Neural crest cell (in vitro differentiated cells): Measurements from ENCODE around the gene ADIPOR2. TPM values are rescaled to one million over a fixed set of nuclear protein-coding genes. Genes with fewer than 3 reads are reported as not detected.

Source experiments
- DNase-seq: peaks from one replicate; pipeline ENCODE4 v3.0.0; 2021; ENCODE audit warnings: low read depth, mixed read lengths, low spot score
- H3K27ac Mint-ChIP-seq: one replicate; pipeline ENCODE4 v1.8.0; 2021; ENCODE audit warnings: mild to moderate bottlenecking, mixed read lengths; ENCODE audit not compliant: unreplicated experiment
- H3K27me3 Mint-ChIP-seq: 2 replicates; pipeline ENCODE4 v1.8.0; 2021; ENCODE audit warnings: low read depth, mild to moderate bottlenecking, mixed read lengths
- H3K36me3 Mint-ChIP-seq: 2 replicates; pipeline ENCODE4 v1.8.0; 2021; ENCODE audit warnings: low read depth, mild to moderate bottlenecking, mixed read lengths
- H3K4me1 Mint-ChIP-seq: 2 replicates; pipeline ENCODE4 v1.8.0; 2021; ENCODE audit warnings: mixed read lengths
- H3K4me3 Mint-ChIP-seq: one replicate; pipeline ENCODE4 v1.8.0; 2021; ENCODE audit warnings: mild to moderate bottlenecking, mixed read lengths
- H3K9me3 Mint-ChIP-seq: 2 replicates; pipeline ENCODE4 v1.8.0; 2021; ENCODE audit warnings: mixed read lengths
- CTCF ChIP-seq: fragments of 200-600 bp; sonication (generic); conservative IDR thresholded peaks from 2 replicates; pipeline ENCODE4 v1.5.0; 2021; ENCODE audit warnings: antibody characterized with exemption, mild to moderate bottlenecking
- total RNA-seq: library from RNA; stranded (reverse); gene quantifications from 2 replicates; pipeline ENCODE4 v1.2.1, GENCODE V29; 2021

The ADIPOR2 gene
- total RNA-seq, 1 donor from 2014 or later = 59.4 TPM

- H3K9me3 Mint-ChIP-seq = no peaks in the 10 kb centered on the region
- no peak overlapping the region for H3K4me3 Mint-ChIP-seq
- H3K27ac Mint-ChIP-seq = no peak overlapping the region
- H3K4me1 Mint-ChIP-seq = peaks cover 12% of the 10 kb centered on the region
- DNase-seq = no peak
- no peaks in the 10 kb centered on the region for H3K27me3 Mint-ChIP-seq
- H3K36me3 Mint-ChIP-seq = no peaks in the 10 kb centered on the region
- TF ChIP-seq CTCF = peak; percentile 98
Observed at GRCh38 chr12:1791104-1791841, 100.4 kb downstream of the ADIPOR2 start.

GRCh38 chr12:1792406-1792805 lies 101.5 kb downstream of the ADIPOR2 start:
- no peak overlapping the region for H3K4me3 Mint-ChIP-seq
- no peaks in the 10 kb centered on the region for H3K9me3 Mint-ChIP-seq
- H3K27ac Mint-ChIP-seq = no peak overlapping the region
- no peak for TF ChIP-seq CTCF
- no peaks in the 10 kb centered on the region for H3K27me3 Mint-ChIP-seq
- H3K4me1 Mint-ChIP-seq = peaks cover 12% of the 10 kb centered on the region
- DNase-seq = no peak
- no peaks in the 10 kb centered on the region for H3K36me3 Mint-ChIP-seq

- Mint-ChIP-seq H3K9me3 (no peaks in the 10 kb centered on the region), H3K27me3 (no peaks in the 10 kb centered on the region), H3K36me3 (no peaks in the 10 kb centered on the region), H3K4me3 (no peak overlapping the region), H3K4me1 (peaks cover 12% of the 10 kb centered on the region), H3K27ac (no peak overlapping the region)
- TF ChIP-seq CTCF = no peak
- no peak for DNase-seq
Observed at GRCh38 chr12:1793426-1794210, 102.7 kb downstream of the ADIPOR2 start.

- H3K27me3 Mint-ChIP-seq = no peaks in the 10 kb centered on the region
- H3K4me3 Mint-ChIP-seq = no peak overlapping the region
- H3K9me3 Mint-ChIP-seq = no peaks in the 10 kb centered on the region
- no peak for DNase-seq
- H3K36me3 Mint-ChIP-seq = no peaks in the 10 kb centered on the region
- TF ChIP-seq CTCF = no peak
- peak overlapping the region; percentile 54 for H3K27ac Mint-ChIP-seq
- peaks cover 12% of the 10 kb centered on the region for H3K4me1 Mint-ChIP-seq
Observed at GRCh38 chr12:1794440-1795090, 103.7 kb downstream of the ADIPOR2 start.

- Mint-ChIP-seq H3K27ac (no peak overlapping the region), H3K9me3 (no peaks in the 10 kb centered on the region), H3K4me1 (peaks cover 12% of the 10 kb centered on the region), H3K4me3 (no peak overlapping the region), H3K27me3 (no peaks in the 10 kb centered on the region), H3K36me3 (no peaks in the 10 kb centered on the region)
- no peak for TF ChIP-seq CTCF
- no peak for DNase-seq
Observed at GRCh38 chr12:1795221-1795784, 104.4 kb downstream of the ADIPOR2 start.
